IMR-90 (cell line): ENCODE results near the gene CDC7. TPM values are rescaled to one million over a fixed set of nuclear protein-coding genes. Genes with fewer than 3 reads are reported as not detected.

ENCODE experiments used
- ATAC-seq: fragments of 200-7000 bp; cut with Tn5 transposase; 2 replicates; pipeline ENCODE4 v1.9.1; 2020; ENCODE audit warnings: low read depth, mild to moderate bottlenecking, moderate library complexity
- BruUV-seq: library from RNA; stranded (reverse); fragments of 400-500 nt; replicated peaks from 2 replicates; lab custom pipeline; 2021; lab: Mats Ljungman, UMichigan
- CTCF ChIA-PET: fragments of 300-600 bp; formaldehyde crosslinking; extraction: SDS; loops from one replicate; lab custom pipeline; 2021; ENCODE audit warnings: antibody characterized with exemption; lab: Yijun Ruan, JAX
- POLR2A ChIA-PET: fragments of 300-600 bp; sonication (Branson Sonifier 250); formaldehyde crosslinking; loops from one replicate; lab custom pipeline; 2022; ENCODE audit warnings: antibody characterized with exemption; ENCODE audit not compliant: unreplicated experiment; lab: Charles Lee
- DNase-seq: peaks from one replicate; pipeline ENCODE4 v3.0.0; 2013
- H2AFZ ChIP-seq: replicated peaks from 2 replicates; pipeline ENCODE3; 2013; ENCODE audit warnings: low read length, mild to moderate bottlenecking; ENCODE audit not compliant: poor library complexity
- H2AK5ac ChIP-seq: 2 replicates; pipeline ENCODE4 v1.6.1; 2013; ENCODE audit warnings: low read depth, low read length, inconsistent platforms
- H2AK9ac ChIP-seq: replicated peaks from 2 replicates; pipeline ENCODE3; 2013; ENCODE audit warnings: mild to moderate bottlenecking, low read depth, low read length, moderate library complexity; ENCODE audit not compliant: poor library complexity
- H2BK120ac ChIP-seq: 2 replicates; pipeline ENCODE4 v1.6.1; 2013; ENCODE audit warnings: low read depth, low read length, inconsistent platforms
- H2BK15ac ChIP-seq: 3 replicates; pipeline ENCODE4 v1.6.1; 2013; ENCODE audit warnings: low read depth, low read length, inconsistent platforms
- H2BK20ac ChIP-seq: 2 replicates; pipeline ENCODE4 v1.6.1; 2013; ENCODE audit warnings: low read depth, mild to moderate bottlenecking, inconsistent platforms, low read length, moderate library complexity
- H2BK5ac ChIP-seq: 2 replicates; pipeline ENCODE4 v1.6.1; 2013; ENCODE audit warnings: mild to moderate bottlenecking, low read depth, low read length, inconsistent platforms; ENCODE audit not compliant: poor library complexity, severe bottlenecking
- H3K14ac ChIP-seq: replicated peaks from 2 replicates; pipeline ENCODE4 v1.6.1; 2013; ENCODE audit warnings: low read depth, low read length, inconsistent platforms
- H3K18ac ChIP-seq: 2 replicates; pipeline ENCODE4 v1.6.1; 2013; ENCODE audit warnings: low read depth, low read length, control low read depth
- H3K23ac ChIP-seq: 2 replicates; pipeline ENCODE4 v1.6.1; 2013; ENCODE audit warnings: low read depth, low read length, inconsistent platforms
- H3K27ac ChIP-seq: 2 replicates; pipeline ENCODE4 v1.5.1; 2013; ENCODE audit warnings: mild to moderate bottlenecking, control low read depth, low read length; ENCODE audit not compliant: insufficient read depth
- H3K27me3 ChIP-seq: 2 replicates; pipeline ENCODE4 v1.6.1; 2013; ENCODE audit warnings: low read length; ENCODE audit not compliant: control insufficient read depth, insufficient read depth
- H3K36me3 ChIP-seq: 2 replicates; pipeline ENCODE4 v1.6.1; 2013; ENCODE audit warnings: low read length, mixed read lengths; ENCODE audit not compliant: control insufficient read depth, insufficient read depth
- H3K4ac ChIP-seq: 2 replicates; pipeline ENCODE4 v1.6.1; 2013; ENCODE audit warnings: low read depth, low read length, inconsistent platforms
- H3K4me1 ChIP-seq: 2 replicates; pipeline ENCODE4 v1.6.1; 2013; ENCODE audit warnings: low read length, mixed read lengths; ENCODE audit not compliant: control insufficient read depth, insufficient read depth
- H3K4me2 ChIP-seq: 2 replicates; pipeline ENCODE4 v1.6.1; 2013; ENCODE audit warnings: low read depth, mild to moderate bottlenecking, control low read depth, low read length, moderate library complexity
- H3K4me3 ChIP-seq: 2 replicates; pipeline ENCODE4 v1.5.1; 2013; ENCODE audit warnings: low read depth, mild to moderate bottlenecking, control low read depth, low read length, moderate library complexity; ENCODE audit not compliant: insufficient read depth
- H3K56ac ChIP-seq: 2 replicates; pipeline ENCODE4 v1.6.1; 2013; ENCODE audit warnings: low read length, inconsistent platforms; ENCODE audit not compliant: insufficient read depth; ENCODE audit errors: extremely low read depth
- H3K79me1 ChIP-seq, 2 experiments: 2 replicates each; pipeline ENCODE4 v1.6.1; 2013; ENCODE audit warnings: low read length in 2 of 2, inconsistent platforms in 1 of 2, low read depth in 1 of 2
- H3K9ac ChIP-seq: 2 replicates; pipeline ENCODE4 v1.6.1; 2013; ENCODE audit warnings: low read depth, low read length, control low read depth
- H3K9me1 ChIP-seq: 2 replicates; pipeline ENCODE4 v1.6.1; 2013; ENCODE audit warnings: low read length, inconsistent platforms; ENCODE audit not compliant: insufficient read depth
- H3K9me3 ChIP-seq: 2 replicates; pipeline ENCODE4 v1.6.1; 2013; ENCODE audit warnings: low read length; ENCODE audit not compliant: control insufficient read depth, insufficient read depth
- H4K20me1 ChIP-seq: 2 replicates; pipeline ENCODE4 v1.6.1; 2013; ENCODE audit warnings: low read length, inconsistent platforms; ENCODE audit not compliant: insufficient read depth
- H4K5ac ChIP-seq: 2 replicates; pipeline ENCODE4 v1.6.1; 2013; ENCODE audit warnings: mild to moderate bottlenecking, low read depth, low read length, control low read depth
- H4K8ac ChIP-seq, 2 experiments: 2 replicates each; pipeline ENCODE4 v1.6.1; 2013; ENCODE audit warnings: low read depth in 2 of 2, low read length in 2 of 2, control low read depth in 1 of 2, inconsistent platforms in 1 of 2
- H4K91ac ChIP-seq: 2 replicates; pipeline ENCODE4 v1.6.1; 2013; ENCODE audit warnings: low read depth, low read length, inconsistent platforms; ENCODE audit not compliant: insufficient read depth
- CEBPB ChIP-seq: IDR thresholded peaks from 2 replicates; pipeline ENCODE4 v1.6.1; 2012; ENCODE audit warnings: low read depth, low read length, improper control_type of control experiment
- CHD1 ChIP-seq: IDR thresholded peaks from 2 replicates; pipeline ENCODE4 v1.6.1; 2012; ENCODE audit warnings: low read depth, low read length, improper control_type of control experiment
- FOS ChIP-seq: fragments of 150-350 bp; IDR thresholded peaks from 2 replicates; pipeline ENCODE4 v1.6.1; 2016; ENCODE audit warnings: low read depth, low read length
- MAFK ChIP-seq: IDR thresholded peaks from 2 replicates; pipeline ENCODE4 v1.6.1; 2012; ENCODE audit warnings: low read depth, low read length, improper control_type of control experiment
- MAZ ChIP-seq: IDR thresholded peaks from 2 replicates; pipeline ENCODE4 v1.6.1; 2012; ENCODE audit warnings: low read depth, mild to moderate bottlenecking, low read length, improper control_type of control experiment, moderate library complexity, borderline replicate concordance
- MXI1 ChIP-seq: IDR thresholded peaks from 2 replicates; pipeline ENCODE4 v1.6.1; 2012; ENCODE audit warnings: low read depth, mild to moderate bottlenecking, low read length, moderate library complexity, borderline replicate concordance
- NFE2L2 ChIP-seq: fragments of 150-350 bp; IDR thresholded peaks from 2 replicates; pipeline ENCODE4 v1.6.1; 2016; ENCODE audit warnings: low read depth, mild to moderate bottlenecking, low read length
- RAD21 ChIP-seq: IDR thresholded peaks from 2 replicates; pipeline ENCODE4 v1.6.1; 2012; ENCODE audit warnings: low read length, improper control_type of control experiment
- RCOR1 ChIP-seq: IDR thresholded peaks from 2 replicates; pipeline ENCODE4 v1.6.1; 2012; ENCODE audit warnings: mild to moderate bottlenecking, low read length, improper control_type of control experiment; ENCODE audit not compliant: insufficient replicate concordance
- RFX5 ChIP-seq: IDR thresholded peaks from 2 replicates; pipeline ENCODE4 v1.8.0; 2012; ENCODE audit warnings: low read depth, mild to moderate bottlenecking, low read length, moderate library complexity
- SMC3 ChIP-seq: fragments of 150-350 bp; IDR thresholded peaks from 2 replicates; pipeline ENCODE4 v1.6.1; 2016; ENCODE audit warnings: low read depth, mild to moderate bottlenecking, antibody characterized with exemption, low read length, moderate library complexity
- WGBS, 2 experiments: methylation state at CpG; one replicate each; pipeline versions ENCODE4 v1.1.5 to v1.1.7; 2013; ENCODE audit warnings: missing lambda C conversion rate in 2 of 2; ENCODE audit not compliant: insufficient read length in 1 of 2; ENCODE audit errors: extremely low coverage in 2 of 2; 5-methylcytosine and 5-hydroxymethylcytosine counted together
- dilution Hi-C: fragments of 300-500 bp; cut with HindIII; formaldehyde crosslinking; loops from one replicate; pipeline ENCODE4 v1.14.3; 2018; ENCODE audit warnings: low sequenced_read_pairs; ENCODE audit not compliant: unreplicated experiment
- in situ Hi-C: fragments of 300-500 bp; cut with MboI; formaldehyde crosslinking; loops from 3 replicates; pipeline ENCODE4 v1.14.3; 2019; ENCODE audit warnings: low sequenced_read_pairs, inconsistent platforms, mixed read lengths
- intact Hi-C: fragments of 100-400 bp; cut with micrococcal nuclease; formaldehyde crosslinking; loops from 2 replicates; pipeline ENCODE4 v1.10.0; 2022
- polyA plus RNA-seq, 3 experiments: library from polyadenylated mRNA; depleted of rRNA; stranded (reverse); fragments of >200 nt; gene quantifications; 2 replicates each; pipeline ENCODE4 v1.2.3, GENCODE V29; 2012; ENCODE audit warnings: low replicate concordance in 1 of 3
- total RNA-seq: library from RNA; depleted of rRNA; stranded (reverse); fragments of >200 nt; gene quantifications from 2 replicates; pipeline ENCODE4 v1.2.3, GENCODE V29; 2012
- TF ChIP-seq, protein P1 (sequence below): fragments of 150-350 bp; IDR thresholded peaks from 2 replicates; pipeline ENCODE4 v1.6.1; 2016; ENCODE audit warnings: low read depth, mild to moderate bottlenecking, low read length, moderate library complexity, borderline replicate concordance

Gene CDC7
- total and polyA plus RNA-seq, 2 of the 4 experiments (the other 2 are of a cell fraction): 4.3 to 4.7 TPM

DNA sequence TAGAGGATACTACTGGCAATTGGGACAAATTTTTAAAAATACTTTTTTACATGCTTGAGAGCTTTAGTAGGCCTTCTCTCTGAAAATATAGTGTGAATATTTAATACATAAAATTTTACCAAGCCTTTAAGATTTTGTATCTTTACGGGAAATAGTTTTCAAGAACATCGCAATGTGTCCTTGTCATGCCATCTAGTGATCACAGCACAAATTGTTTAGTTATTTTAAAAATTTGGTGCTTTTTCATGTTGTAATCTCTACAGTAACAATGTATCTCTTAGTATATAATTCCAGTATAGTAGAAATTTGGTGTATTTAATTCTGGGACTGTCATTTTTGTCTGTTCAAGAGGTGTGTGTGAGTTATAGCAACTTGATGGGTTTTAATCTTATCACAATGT is 6.7 kb downstream of the CDC7 start:
- CTCF ChIA-PET: no interaction called here

More for the DNA sequence above, 6.7 kb downstream of the CDC7 start:
- H3K79me1 ChIP-seq: peaks cover 7 to 20% of the 10 kb centered on the region in 2 experiments; a peak in 3 of 4 replicates
- no peak overlapping the region for H3K4me3 ChIP-seq
- whole genome bisulfite sequencing, 2 experiments: no CpG with 5 or more reads among the region's 2 CpGs
- no peaks in the 10 kb centered on the region; the same call in 1 of the 2 replicates for H3K4me1 ChIP-seq
- BruUV-seq: no TSS peak
- no peak overlapping the region for H3K23ac ChIP-seq
- dilution Hi-C loops (no loop called here), in situ Hi-C loops (no loop called here), intact Hi-C loops (no loop called here)
- H3K9ac ChIP-seq: no peak overlapping the region
- no peak overlapping the region for H3K56ac ChIP-seq
- no peak for DNase-seq
- H3K4me2 ChIP-seq: no peak overlapping the region
- H4K91ac ChIP-seq: no peak overlapping the region
- no peak for ATAC-seq
- POLR2A ChIA-PET: no interaction called here
- no peak overlapping the region for H3K4ac ChIP-seq
- H4K8ac ChIP-seq: no peak overlapping the region
- no peak overlapping the region for H3K14ac ChIP-seq
- H3K27ac ChIP-seq: no peak overlapping the region
- no peak overlapping the region for H2BK15ac ChIP-seq
- no peak overlapping the region for H2AK5ac ChIP-seq
- H2BK120ac ChIP-seq: no peak overlapping the region
- TF ChIP-seq RCOR1 (no peak), MXI1 (no peak), RFX5 (no peak), MAZ (no peak), MAFK (no peak), SMC3 (no peak), CEBPB (no peak), CHD1 (no peak), RAD21 (no peak), FOS (no peak), NFE2L2 (no peak)
- TF ChIP-seq, protein P1, sequence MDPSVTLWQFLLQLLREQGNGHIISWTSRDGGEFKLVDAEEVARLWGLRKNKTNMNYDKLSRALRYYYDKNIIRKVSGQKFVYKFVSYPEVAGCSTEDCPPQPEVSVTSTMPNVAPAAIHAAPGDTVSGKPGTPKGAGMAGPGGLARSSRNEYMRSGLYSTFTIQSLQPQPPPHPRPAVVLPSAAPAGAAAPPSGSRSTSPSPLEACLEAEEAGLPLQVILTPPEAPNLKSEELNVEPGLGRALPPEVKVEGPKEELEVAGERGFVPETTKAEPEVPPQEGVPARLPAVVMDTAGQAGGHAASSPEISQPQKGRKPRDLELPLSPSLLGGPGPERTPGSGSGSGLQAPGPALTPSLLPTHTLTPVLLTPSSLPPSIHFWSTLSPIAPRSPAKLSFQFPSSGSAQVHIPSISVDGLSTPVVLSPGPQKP: no peak
- H3K9me3 ChIP-seq: no peaks in the 10 kb centered on the region
- H2AFZ ChIP-seq: no peak overlapping the region
- H3K9me1 ChIP-seq: no peaks in the 10 kb centered on the region
- H4K5ac ChIP-seq: no peak overlapping the region
- H2BK20ac ChIP-seq: no peak overlapping the region
- no peak overlapping the region for H2AK9ac ChIP-seq
- no peaks in the 10 kb centered on the region for H4K20me1 ChIP-seq
- H3K27me3 ChIP-seq: no peaks in the 10 kb centered on the region
- no peak overlapping the region for H2BK5ac ChIP-seq
- H3K36me3 ChIP-seq: no peaks in the 10 kb centered on the region
- H3K18ac ChIP-seq: no peak overlapping the region
